ENCODE measurements around the gene PIGS.
"Not testable (repeated sequence)": the region's sequence is repeated elsewhere in the genome, so short reads cannot be mapped to it uniquely, and the experiment has no call there.

Gene PIGS

DNA sequence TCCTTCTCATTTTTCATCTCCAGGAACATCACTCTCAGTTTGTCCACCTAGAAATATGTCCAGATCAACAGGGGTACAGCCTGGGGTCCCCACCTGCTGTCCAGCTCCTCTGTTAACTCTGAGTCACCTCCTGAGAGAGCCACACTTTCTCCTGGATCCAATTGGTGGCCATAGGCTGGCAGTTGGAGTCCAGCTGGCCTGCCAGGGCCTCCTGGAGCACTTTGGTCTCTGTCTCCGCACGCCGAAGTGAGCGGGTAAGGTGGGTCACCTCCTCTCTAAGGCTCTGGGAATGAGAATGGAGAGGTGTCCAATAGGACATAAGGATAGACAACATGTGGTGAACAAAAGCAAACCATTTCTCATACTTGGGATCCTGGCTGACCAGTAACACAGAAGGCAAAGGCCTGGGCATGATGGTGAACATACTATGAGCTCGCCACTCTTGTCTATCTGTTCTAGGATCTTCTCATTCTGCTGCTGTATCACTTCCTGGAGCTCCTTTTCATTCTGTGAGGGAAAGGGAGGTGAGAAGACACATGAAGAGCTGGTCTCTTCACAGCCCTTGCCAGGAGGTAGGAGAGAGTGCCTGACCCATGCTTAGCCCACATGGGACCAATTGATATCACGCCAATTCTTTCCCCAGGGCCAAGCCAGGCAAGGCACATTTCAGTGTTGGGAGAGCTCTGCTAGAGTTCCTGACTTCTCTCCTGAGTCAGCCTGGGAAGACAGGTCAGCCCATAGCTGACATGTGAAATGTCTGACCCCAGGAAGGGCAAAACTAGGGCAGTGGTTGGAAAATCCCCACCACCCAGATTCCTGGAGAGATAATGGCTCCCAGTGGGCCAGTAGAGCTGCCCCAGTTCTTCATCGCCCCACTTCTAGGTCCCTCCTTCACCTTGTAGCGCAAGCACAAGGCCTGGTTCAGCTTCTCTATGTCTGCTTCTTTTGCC lies 7.2 kb upstream of the PIGS start:
- DNase-seq: no peak

DNA sequence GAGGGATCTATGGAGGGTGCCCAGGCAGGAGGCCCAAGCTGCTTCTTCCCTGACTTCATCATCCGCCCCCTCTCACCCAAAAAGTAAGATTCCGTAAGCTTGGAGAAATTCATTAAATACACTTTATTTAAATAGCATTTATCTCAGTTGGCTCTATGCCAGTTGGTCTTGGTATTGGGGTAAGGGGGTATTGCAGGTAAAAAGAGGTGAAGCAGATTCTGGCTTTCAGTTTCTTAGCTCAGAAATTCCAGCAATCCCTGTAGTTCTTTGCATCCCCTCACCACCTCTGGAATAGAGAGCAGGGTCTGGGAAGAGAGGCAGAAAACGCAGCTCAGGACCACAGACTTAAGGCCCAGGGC lies 6.1 kb upstream of the PIGS start:
- DNase-seq: no peak

DNA sequence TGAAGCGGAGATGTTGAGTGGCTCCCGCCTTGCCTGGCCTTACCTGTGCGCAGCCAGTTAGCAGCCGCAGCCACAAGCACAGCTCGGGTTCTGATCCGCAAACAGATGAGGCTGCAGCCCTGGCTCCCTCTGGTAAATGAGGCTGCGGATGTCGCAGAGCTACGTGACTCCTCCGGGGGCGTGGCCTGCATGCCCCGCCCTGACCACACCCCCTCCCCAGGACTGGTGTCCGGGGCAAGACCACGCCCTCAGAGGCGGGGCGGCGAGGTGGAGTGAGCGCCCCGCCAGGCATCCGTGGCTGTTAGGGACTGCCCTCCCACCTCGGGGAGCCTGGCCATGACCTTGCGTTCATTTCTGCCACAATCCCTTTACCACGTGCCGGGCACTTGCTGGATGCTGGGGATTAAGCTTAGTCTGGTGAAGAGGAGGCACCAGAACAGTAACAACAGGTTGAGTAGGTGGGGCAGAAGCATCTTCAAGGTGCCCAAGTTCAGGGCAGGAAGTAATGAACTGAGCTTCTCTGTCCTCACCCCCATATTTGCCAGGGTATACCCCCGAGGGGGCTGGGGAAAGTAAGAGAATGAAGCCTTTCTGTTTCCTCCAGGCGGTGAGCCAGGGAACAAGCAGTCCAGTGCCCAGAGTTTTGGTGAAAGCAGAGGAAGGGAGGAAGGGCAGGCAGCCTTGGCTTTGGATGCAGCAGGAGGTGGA lies 5.6 kb upstream of the PIGS start, which contains the start of gene ALDOC:
Gene ALDOC (minus strand): TSS at position 138 of the 708 bp plus-strand sequence. CDS start 1,363 bp downstream, outside the sequence.
- peak; percentile 100 for DNase-seq

DNA sequence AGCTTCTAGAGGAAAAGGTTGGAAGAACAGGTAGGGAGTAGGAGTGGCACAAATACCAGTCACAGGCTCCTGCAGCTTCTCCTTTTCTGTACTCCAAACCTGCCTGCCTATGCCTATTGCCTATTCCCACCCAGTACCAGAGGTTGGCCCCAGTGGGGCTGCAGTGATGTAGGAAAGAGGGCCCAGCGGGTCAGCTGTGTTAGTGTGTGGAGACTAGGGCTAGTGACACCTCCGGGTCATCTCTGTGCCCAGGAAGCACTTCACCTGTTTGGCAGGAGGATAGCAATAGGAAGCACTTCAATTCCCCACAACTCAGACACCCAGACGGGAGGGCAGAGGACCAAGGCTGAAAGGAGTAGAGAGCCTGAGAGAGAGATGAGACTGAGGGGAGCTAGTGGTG lies 4.7 kb upstream of the PIGS start:
- DNase-seq: not testable (repeated sequence)

DNA sequence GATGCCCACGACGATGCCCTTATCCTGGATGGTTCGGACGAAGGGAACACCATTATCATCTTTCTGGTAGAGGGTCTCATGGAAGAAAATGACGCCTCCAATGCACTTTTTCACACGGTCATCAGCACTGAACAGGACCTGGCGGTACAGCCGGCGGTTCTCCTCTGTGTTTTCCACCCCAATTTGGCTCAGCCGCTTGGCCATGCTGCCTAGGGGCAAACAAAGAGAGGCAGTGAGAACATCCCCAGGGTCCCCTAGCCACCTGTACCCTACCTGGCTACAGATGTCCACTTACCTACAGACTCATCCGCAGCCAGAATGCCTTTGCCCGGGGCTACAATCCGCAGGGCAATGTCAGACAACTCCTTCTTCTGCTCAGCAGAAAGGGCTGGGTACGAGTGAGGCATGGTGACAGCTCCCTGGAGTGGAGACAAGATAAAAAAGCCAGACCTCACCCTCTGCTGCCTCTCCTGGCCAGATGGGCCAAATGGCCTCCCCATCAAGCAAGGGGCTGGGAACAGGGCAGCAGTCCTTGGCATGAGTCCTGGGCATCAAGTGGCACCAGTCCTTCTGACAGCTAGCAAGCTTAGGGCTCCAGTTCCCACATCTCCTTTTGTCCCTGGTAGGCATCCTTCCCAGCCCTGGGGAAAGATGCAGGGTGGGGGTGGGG lies 3.9 kb upstream of the PIGS start:
- no peak for DNase-seq

DNA sequence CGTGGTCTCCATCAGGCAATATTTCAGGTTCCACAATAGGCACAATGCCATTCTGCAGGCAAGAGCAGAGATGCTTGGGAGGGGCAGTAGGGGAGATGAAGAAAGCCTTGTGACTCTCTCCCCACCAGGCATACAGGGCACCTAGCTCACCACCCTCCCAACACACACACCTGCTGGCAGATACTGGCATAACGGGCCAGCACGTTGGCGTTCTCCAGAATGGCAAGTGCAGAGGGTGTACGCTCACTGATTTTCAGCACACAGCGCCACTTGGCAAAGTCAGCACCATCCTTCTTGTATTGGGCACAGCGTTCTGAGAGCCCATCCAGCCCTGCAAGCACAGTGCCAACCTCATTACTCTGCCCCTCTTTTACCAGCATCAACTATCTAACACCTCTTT lies 3.2 kb upstream of the PIGS start:
- DNase-seq: no peak

DNA sequence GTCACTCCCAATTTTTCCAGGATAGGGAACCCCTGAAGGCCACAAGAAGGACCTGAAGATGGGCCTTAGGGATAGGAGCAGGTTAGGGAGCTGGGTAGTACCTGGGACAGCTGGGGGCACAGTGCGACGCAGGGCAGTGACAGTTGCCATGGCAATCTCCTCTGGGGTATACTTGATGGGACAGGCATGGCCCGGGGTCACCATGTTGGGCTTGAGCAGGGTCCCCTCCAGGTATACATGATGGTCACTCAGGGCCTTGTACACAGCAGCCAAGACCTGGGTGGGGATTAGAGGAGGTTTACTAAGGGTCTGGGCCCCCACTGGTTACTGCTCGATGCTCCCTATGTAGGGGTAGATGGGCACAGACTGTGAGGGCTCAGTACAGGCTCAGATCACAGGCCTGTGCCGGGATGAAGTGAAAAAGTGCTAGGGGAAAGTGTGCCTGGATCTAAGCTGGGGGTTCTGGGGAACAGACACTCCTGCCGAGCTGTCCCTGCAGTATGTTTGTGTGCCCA lies 2.7 kb upstream of the PIGS start:
- no peak for DNase-seq

DNA sequence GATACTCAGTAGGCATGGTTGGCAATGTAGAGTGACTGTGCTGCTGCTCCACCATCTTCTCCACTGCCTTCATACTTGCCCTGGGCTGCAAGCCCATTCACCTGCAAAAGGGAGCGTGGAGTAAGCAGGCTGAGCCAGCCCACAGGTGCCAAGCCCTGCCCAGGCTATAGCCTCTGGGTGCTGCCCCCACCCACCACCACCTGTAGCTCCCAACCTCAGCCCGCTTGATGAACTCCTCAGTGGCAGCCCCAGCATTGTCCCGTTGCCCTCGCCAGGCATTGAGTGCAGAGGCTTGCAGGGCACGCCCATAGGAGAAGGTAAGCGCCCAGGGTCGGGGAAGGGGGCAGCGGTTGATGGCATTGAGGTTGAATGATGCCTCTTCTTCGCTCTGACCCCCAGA lies 2.2 kb upstream of the PIGS start:
- DNase-seq: no peak

DNA sequence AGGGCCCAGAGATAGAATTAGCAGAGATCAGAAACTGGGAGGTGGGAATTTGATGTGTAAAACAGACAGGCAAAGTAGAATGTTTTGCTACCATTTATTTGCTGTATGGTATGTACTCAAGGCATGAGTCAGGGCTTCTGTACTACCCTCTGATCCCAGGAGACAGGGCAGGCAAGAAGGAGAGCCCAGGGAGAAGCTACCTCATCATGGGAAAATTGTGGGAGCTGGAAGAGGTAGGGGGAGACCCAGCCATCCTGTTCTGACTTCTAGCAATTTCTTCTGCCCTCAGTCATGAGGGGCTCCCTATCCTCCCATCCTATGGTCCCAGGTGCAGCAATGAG lies 1.7 kb upstream of the PIGS start:
- DNase-seq: no peak

DNA sequence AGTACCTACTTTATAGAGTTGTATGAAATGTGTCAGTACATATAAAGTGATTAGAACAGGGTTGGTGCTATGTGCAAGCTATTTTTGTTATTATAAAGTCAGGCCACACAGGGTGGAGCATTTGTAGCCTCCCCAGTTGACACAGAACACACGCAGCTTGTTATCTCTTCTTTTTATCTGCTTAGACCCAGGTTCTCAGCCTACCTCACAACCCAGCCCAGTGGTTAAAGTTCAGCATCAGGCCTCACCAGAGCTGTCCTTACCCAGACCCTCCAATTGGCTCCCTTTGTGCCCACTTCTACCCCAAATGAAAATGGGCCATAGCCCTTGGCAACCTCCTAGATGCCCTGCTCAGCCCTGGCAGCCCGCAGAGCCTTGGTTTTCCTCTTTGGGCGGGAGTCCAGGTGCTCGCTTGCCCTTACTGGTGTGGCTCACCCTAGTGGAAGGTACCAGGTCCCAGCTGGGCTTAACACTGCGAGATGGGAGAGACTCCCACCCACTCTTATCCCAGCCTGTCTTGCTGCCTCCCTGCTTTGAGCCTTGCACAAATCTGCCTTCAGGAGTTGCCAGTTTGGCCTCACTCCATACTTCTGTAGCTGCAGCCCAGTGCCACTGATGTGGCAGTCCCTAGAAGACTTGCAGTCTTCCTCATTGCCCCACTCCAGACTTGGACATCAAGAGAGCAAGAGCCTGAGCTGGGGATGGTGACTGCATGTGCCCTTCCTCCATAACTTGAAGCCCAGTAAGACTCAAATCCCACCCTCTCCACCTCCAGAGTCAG lies 1.1 kb upstream of the PIGS start:
- no peak for DNase-seq

DNA sequence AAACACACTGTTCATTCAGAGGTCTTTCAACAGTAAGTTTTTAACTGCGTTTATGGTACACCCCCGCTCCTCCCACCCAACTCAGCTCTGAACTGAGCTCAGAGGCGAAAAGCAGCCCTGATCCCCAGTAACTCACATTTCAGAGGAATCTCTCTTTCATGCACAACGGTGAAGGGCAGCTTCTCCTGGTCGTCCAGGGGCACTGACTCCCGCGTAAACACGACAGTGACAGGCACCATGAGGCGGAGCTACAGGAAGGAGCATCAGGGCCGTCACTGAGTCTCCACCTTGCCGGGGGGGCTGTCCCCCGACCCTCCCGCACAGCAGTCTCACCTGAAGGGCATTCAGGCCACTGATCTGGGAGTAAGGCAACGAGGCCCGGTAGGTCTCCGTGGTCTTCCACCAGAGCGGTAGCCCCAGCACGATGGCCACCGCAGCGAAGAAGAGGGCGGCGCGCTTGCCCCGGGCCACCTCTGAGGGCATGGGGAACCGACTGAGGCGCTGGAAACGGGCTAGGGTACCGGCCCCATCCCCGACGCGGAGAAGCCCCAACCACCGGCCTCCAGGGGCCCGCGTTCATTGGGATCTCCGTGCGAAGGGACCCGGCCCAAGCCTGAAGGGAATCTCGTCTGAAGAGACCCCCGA lies 486 bp downstream of the PIGS start:
- peak; percentile 64 for DNase-seq

DNA sequence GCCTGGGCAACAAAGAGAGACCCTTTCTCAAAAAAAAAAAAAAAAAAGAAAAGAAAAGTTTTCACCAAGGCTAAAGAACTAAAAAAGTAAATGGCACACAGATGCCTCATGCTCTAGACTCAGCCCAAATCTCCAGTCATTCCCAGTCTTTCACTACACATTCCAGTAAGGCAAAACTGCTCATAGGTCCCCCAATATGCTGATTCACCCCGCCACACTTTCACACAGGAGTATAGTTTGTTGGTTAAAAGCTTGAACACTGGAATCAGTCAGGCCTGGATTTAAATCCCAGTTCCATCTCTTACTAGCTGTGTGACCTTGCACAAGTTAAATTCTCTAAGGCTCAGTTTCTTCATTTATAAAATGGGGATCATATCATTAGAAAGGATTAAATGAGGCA lies 1.9 kb downstream of the PIGS start:
- no peak for DNase-seq

DNA sequence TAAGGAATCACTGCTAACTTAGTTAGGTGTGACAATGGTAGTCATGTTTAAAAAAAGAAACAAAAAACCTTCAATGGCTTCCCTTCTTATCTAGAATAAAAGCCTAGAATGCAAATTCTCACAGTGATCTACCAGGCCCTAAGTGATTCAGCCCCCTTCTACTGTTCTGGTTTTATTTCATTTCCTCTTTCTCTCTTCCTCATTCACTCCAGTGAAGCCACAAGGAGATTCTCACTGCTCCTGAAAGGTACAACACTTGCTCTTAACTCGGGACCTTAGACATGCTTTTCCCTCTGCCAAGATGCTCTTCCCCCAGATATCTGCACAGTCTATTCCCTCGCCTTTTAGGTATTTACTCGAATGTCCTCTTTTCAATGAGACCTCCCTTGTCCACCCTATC lies 3.7 kb downstream of the PIGS start:
- DNase-seq: no peak

DNA sequence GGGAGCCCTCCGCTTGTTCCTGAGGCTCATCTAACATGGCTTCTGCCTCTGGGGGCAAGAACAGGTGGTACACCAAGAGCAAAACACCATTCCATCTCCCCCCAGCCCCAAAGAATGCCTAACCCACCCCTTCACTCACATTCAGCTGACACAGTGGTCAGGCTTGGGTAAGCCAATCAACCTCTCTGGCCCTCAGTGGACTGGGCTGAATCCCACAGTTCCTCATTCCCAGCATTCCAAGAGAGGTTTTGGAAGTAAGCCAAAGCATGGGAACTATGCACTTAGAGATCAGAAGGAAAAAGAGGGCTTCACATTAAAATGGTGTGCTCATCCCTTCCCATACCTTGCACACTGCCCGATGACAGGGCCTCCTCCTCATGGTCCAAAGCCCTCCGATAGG lies 7.8 kb downstream of the PIGS start:
- DNase-seq: no peak

DNA sequence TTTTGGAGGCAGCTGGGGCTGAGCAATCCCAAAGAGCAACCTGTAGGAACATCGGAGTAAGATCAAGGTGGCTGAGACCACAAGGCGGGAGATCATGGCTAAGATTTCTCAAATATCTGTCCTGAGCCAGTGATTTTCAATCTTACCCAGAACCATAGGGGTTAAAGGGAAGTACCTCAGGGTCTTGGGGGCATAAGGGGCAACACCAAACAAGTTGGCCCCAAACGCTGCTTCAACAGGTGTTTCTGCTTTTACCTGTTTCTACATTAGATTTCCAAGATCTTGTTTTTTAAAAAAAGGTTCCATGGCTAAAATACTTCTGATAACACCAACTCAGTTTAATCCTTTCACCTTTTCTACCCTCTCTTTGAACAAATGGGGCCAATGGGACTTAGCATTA lies 16.3 kb downstream of the PIGS start:
- no peak for DNase-seq

DNA sequence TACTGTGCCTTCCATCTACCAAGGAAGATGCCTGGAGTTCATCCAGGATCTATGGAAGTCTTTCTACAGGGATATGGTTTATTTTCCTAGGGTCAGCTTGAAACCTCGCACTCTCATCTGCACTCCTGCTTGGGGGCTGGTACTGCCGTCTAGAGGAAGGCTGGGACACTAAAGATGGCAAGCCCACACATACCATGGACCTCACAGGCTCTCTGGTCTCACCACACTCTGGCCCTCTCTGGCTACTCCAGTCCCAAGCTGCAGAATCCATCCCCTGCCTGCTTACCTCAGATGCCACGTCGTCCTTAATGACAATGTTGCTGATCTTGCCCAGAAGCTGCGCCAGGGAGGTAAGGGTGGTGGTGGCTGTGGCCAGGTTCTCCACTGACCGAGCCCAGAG lies 16.8 kb downstream of the PIGS start:
- no peak for DNase-seq

DNA sequence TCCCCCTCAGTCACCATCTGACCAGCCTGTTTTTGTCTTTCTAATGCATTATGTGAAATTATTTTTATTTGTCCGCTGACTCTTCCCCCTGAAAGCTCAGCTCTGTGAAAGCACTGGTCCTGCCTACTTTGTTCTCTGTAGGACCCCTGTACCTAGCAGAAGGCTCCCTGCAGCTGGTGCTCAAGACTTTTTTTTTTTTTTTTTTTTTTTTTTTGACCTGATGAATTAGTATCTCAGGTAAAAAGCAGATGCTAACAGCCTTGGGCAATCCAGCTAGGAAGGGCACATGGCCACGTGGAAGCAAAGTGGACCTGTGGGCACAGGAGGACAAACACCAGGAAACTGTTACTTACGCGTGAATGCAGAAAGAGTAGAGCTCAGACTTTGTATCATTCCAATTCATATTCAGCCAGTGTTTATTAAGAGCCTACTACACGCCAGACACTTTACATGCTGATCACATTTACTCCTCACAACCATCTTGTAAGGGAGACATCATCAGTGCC lies 18.3 kb downstream of the PIGS start:
- no peak for DNase-seq

DNA sequence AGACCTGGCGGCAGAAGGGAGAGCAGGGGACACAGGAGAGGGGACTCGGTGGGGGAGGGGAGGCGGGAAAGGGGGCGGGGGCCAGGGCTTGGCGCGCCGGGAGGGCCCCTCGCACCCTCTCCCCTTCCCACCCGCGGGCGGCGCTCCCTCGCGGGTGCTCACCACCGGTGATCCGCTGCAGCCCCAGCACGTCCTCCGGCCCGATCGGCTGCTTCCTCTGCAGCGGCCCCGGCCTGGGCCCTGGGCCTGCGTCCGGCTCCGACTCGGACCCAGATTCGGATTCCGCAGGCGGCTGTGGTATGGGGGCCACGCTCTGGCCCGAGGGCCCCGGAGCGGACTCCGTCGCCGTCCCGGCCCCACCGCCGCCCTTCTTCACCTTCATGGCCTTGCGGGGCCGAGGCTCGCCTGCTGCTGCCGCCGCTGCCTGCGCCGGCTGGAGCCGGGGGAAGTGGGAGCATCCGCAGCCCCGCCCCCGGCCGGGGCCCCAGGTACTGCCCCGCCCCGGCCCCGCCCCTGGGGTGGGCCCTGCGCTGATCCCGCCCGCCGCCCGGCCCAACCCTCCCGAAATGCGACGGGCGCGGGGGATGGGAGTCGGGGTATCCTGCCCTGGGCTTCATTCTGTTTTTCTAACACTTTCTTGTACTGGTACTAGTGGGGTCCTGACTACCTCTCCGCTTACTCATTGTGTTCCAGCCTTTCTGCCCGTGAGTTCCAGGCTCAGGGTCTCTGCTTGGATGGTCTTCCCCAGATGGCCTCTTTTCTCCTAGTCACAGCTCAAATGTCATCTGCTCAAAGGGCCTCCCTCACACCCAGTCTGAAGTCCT lies 18.9 kb downstream of the PIGS start, which contains the start of gene UNC119:
Gene UNC119 (minus strand): TSS at position 449 of the 824 bp plus-strand sequence. CDS start 67 bp downstream, at position 382.
- peak; percentile 89 for DNase-seq

DNA sequence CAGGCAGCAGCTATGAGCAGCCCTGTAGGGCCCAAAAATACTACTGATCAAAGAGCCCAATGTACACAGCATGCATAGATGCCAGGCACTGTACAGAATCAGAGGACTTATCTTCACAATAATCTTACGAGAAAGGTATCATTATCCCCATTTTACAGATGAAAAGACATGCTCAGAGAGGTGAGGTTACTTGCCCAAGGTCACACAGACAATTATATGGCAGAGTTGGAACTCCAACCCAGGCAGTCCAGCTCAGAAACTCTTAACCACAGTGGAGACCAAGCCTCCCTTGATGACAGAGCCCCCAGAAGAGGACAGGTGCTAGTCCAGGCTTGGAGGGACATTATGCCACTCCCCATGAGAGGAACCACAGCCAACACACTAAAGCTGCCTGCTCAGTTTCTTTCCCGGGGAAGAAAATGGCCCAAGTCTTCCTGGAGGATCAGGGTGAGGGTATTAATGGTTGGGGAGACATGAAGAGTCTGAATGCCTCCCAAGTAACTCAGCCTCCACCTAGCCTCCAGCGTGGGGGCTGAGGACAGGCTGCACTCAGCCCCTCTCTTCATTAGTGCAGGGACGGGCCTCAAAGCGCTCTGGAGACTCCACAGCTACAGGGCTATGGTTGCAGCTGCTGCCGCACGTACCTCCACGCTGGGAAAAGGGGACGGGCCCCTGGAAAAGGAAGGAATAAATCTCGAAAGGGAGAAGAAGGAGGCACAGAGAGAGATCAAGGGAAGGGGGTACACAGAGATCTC lies 19.7 kb downstream of the PIGS start:
- no peak for DNase-seq

DNA sequence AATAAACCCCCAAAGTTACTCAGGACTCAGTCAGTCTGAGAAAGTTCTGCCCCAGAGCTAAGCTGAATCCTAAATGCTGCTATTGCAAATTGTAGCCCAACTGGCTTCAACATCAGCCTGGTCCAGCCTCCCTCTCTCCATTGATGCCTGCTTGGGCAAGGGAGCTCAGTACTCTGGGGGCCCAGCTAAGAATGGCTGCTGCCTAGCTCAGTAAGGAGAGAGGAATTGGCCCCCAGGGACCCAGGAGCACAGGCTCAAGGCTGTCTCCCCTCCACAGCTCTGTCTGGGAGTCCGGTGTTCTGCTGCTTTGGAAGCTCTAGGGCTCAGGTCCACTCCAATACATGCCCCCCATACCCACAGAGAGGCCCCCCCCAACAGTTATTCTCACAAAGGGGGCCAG lies 20.5 kb downstream of the PIGS start:
- DNase-seq: no peak

Measured in CD4-positive, alpha-beta T cell treated with Interleukin-17A for 4 hours (primary cell).